GM12874 (cell line): Measurements from ENCODE around the gene CAND1.

Source experiments
- CTCF ChIP-seq: IDR thresholded peaks from 2 replicates; pipeline ENCODE4 v1.5.1; 2011; ENCODE audit warnings: low read depth, mild to moderate bottlenecking, control low read depth, low read length, moderate library complexity; ENCODE audit not compliant: insufficient read depth

The CAND1 gene

GRCh38 chr12:67356380-67356774 is 87.2 kb downstream of the CAND1 start:
- TF ChIP-seq CTCF, result no peak

GRCh38 chr12:67357376-67358125 is 88.4 kb downstream of the CAND1 start:
- no peak for TF ChIP-seq CTCF

GRCh38 chr12:67358781-67359338 is 89.7 kb downstream of the CAND1 start:
- TF ChIP-seq CTCF, result no peak

GRCh38 chr12:67362526-67362925 is 93.4 kb downstream of the CAND1 start:
- no peak for TF ChIP-seq CTCF

- TF ChIP-seq CTCF, result no peak
These were observed 95.1 kb downstream of the CAND1 start for GRCh38 chr12:67364228-67364627.

GRCh38 chr12:67365131-67365530 is 96.0 kb downstream of the CAND1 start:
- no peak for TF ChIP-seq CTCF

GRCh38 chr12:67367843-67368242 is 98.7 kb downstream of the CAND1 start:
- TF ChIP-seq CTCF, result no peak
